SK-N-SH treated with all-trans-retinoic acid at 6 μM for 48 hours (cell line): ENCODE results near the gene PGS1.

Experiments
- ARNTL ChIP-seq: fragments of 450-650 bp; formaldehyde crosslinking; IDR thresholded peaks from 2 replicates; pipeline ENCODE4 v1.5.0; 2020; ENCODE audit warnings: low read depth, mild to moderate bottlenecking, moderate library complexity, borderline replicate concordance
- BACH2 ChIP-seq: fragments of 250-450 bp; sonication (Bioruptor Pico); IDR thresholded peaks from 2 replicates; pipeline ENCODE4 v1.9.0; 2021; ENCODE audit warnings: mild to moderate bottlenecking, borderline replicate concordance
- ESRRG ChIP-seq: fragments of 250-450 bp; sonication (Bioruptor Pico); IDR thresholded peaks from 2 replicates; pipeline ENCODE4 v1.6.1; 2021; ENCODE audit warnings: mild to moderate bottlenecking
- GLIS3 ChIP-seq: fragments of 250-450 bp; sonication (Bioruptor Pico); IDR thresholded peaks from 2 replicates; pipeline ENCODE4 v1.5.0; 2020; ENCODE audit warnings: mild to moderate bottlenecking, moderate library complexity
- POU6F1 ChIP-seq: fragments of 250-450 bp; sonication (Bioruptor Pico); IDR thresholded peaks from 2 replicates; pipeline ENCODE4 v1.8.0; 2021; ENCODE audit warnings: low read depth, mild to moderate bottlenecking, moderate library complexity, borderline replicate concordance
- PPARA ChIP-seq: fragments of 250-450 bp; sonication (Bioruptor Pico); IDR thresholded peaks from 2 replicates; pipeline ENCODE4 v1.5.0; 2020; ENCODE audit warnings: mild to moderate bottlenecking, borderline replicate concordance
- SNAI2 ChIP-seq: fragments of 250-450 bp; sonication (Bioruptor Pico); IDR thresholded peaks from 2 replicates; pipeline ENCODE4 v1.5.0; 2020; ENCODE audit warnings: mild to moderate bottlenecking, moderate library complexity
- TCF4 ChIP-seq: fragments of 250-450 bp; sonication (Bioruptor Pico); IDR thresholded peaks from 2 replicates; pipeline ENCODE4 v1.8.0; 2021; ENCODE audit warnings: mild to moderate bottlenecking, moderate library complexity, borderline replicate concordance
- TOX ChIP-seq: fragments of 250-450 bp; sonication (Bioruptor Pico); IDR thresholded peaks from 2 replicates; pipeline ENCODE4 v1.8.0; 2021; ENCODE audit warnings: mild to moderate bottlenecking, moderate library complexity, borderline replicate concordance
- ZFP30 ChIP-seq: fragments of 450-650 bp; formaldehyde crosslinking; IDR thresholded peaks from 2 replicates; pipeline ENCODE4 v1.5.0; 2022; ENCODE audit warnings: mild to moderate bottlenecking, moderate library complexity
- ZNF565 ChIP-seq: fragments of 450-650 bp; formaldehyde crosslinking; conservative IDR thresholded peaks from 2 replicates; pipeline ENCODE4 v1.5.0; 2020; ENCODE audit warnings: low read depth, mild to moderate bottlenecking, moderate library complexity
- TF ChIP-seq, protein P1 (sequence below): fragments of 250-450 bp; sonication (Bioruptor Pico); IDR thresholded peaks from 2 replicates; pipeline ENCODE4 v1.5.1; 2020; ENCODE audit warnings: low read depth, mild to moderate bottlenecking, moderate library complexity
- TF ChIP-seq, protein P2 (sequence below): fragments of 250-450 bp; sonication (Bioruptor Pico); IDR thresholded peaks from 2 replicates; pipeline ENCODE4 v1.8.0; 2020; ENCODE audit warnings: mild to moderate bottlenecking, moderate library complexity, borderline replicate concordance
- TF ChIP-seq, protein P3 (sequence below): fragments of 250-450 bp; sonication (Bioruptor Pico); IDR thresholded peaks from 2 replicates; pipeline ENCODE4 v1.5.1; 2021; ENCODE audit warnings: mild to moderate bottlenecking, moderate library complexity

DNA sequence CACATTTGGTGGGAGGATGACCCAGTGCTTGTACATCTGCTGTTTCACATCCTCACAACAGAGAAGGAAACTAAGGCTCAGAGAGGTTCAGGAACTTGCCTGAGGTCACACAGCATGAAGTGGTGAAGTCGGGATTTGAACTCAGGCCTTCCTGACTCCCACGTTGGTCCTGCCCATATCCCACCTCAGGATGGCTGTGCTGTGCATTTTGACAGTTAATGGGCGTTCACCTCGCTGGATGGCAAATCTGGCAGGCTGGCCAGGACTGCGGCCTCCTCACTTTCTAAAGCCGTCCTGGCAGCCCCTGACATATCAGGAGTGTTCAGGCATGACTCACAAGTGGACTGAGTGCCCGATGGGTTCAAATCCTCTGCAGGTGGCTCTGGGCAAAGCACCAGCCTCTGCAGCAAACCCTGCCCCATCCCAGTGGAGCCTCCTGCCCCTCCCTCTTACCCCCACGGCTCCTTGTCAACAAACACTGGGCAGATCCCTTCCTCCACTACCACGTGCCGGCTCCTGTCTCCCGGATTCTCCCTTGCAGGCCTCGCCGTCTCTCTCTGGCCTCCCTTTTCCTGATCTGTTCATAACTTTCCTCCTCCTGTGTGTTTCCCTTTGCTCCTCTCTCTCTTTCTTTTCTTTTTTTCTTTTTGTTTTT lies 47.8 kb upstream of the PGS1 start:
- no peak for TF ChIP-seq PPARA (CRISPR knock-in tag)
- TF ChIP-seq, protein P1, sequence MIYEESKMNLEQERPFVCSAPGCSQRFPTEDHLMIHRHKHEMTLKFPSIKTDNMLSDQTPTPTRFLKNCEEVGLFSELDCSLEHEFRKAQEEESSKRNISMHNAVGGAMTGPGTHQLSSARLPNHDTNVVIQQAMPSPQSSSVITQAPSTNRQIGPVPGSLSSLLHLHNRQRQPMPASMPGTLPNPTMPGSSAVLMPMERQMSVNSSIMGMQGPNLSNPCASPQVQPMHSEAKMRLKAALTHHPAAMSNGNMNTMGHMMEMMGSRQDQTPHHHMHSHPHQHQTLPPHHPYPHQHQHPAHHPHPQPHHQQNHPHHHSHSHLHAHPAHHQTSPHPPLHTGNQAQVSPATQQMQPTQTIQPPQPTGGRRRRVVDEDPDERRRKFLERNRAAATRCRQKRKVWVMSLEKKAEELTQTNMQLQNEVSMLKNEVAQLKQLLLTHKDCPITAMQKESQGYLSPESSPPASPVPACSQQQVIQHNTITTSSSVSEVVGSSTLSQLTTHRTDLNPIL (CRISPR knock-in tag): no peak
- TF ChIP-seq, protein P2, sequence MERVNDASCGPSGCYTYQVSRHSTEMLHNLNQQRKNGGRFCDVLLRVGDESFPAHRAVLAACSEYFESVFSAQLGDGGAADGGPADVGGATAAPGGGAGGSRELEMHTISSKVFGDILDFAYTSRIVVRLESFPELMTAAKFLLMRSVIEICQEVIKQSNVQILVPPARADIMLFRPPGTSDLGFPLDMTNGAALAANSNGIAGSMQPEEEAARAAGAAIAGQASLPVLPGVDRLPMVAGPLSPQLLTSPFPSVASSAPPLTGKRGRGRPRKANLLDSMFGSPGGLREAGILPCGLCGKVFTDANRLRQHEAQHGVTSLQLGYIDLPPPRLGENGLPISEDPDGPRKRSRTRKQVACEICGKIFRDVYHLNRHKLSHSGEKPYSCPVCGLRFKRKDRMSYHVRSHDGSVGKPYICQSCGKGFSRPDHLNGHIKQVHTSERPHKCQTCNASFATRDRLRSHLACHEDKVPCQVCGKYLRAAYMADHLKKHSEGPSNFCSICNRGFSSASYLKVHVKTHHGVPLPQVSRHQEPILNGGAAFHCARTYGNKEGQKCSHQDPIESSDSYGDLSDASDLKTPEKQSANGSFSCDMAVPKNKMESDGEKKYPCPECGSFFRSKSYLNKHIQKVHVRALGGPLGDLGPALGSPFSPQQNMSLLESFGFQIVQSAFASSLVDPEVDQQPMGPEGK: no peak
- TF ChIP-seq ZNF565: no peak
- no peak for TF ChIP-seq GLIS3 (CRISPR knock-in tag)
- no peak for TF ChIP-seq TCF4 (CRISPR knock-in tag)
- no peak for TF ChIP-seq SNAI2 (CRISPR knock-in tag)
- TF ChIP-seq POU6F1 (CRISPR knock-in tag): no peak
- TF ChIP-seq, protein P3, sequence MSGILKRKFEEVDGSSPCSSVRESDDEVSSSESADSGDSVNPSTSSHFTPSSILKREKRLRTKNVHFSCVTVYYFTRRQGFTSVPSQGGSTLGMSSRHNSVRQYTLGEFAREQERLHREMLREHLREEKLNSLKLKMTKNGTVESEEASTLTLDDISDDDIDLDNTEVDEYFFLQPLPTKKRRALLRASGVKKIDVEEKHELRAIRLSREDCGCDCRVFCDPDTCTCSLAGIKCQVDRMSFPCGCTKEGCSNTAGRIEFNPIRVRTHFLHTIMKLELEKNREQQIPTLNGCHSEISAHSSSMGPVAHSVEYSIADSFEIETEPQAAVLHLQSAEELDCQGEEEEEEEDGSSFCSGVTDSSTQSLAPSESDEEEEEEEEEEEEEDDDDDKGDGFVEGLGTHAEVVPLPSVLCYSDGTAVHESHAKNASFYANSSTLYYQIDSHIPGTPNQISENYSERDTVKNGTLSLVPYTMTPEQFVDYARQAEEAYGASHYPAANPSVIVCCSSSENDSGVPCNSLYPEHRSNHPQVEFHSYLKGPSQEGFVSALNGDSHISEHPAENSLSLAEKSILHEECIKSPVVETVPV: no peak
- TF ChIP-seq TOX (CRISPR knock-in tag): no peak
- TF ChIP-seq ZFP30 (CRISPR knock-in tag): no peak
- TF ChIP-seq ARNTL: no peak
- TF ChIP-seq BACH2 (CRISPR knock-in tag): no peak
- TF ChIP-seq ESRRG (CRISPR knock-in tag): no peak
